Endothelial cell of umbilical vein (primary cell): ENCODE measurements around the gene SLC37A1.

Source experiments
- EZH2 ChIP-seq: IDR thresholded peaks from 2 replicates; pipeline ENCODE4 v1.6.1; 2012; ENCODE audit warnings: borderline replicate concordance, low read depth, mild to moderate bottlenecking, moderate library complexity, low read length, inconsistent platforms; ENCODE audit not compliant: severe bottlenecking
- FOS ChIP-seq: IDR thresholded peaks from 2 replicates; pipeline ENCODE4 v1.6.1; 2011; ENCODE audit warnings: mild to moderate bottlenecking, low read length, moderate library complexity, borderline replicate concordance; ENCODE audit not compliant: insufficient read depth
- GATA2 ChIP-seq: IDR thresholded peaks from 2 replicates; pipeline ENCODE4 v1.7.0; 2011; ENCODE audit warnings: low read depth, mild to moderate bottlenecking, moderate library complexity, mixed read lengths, low read length; ENCODE audit not compliant: insufficient read length, insufficient read depth
- JUN ChIP-seq: IDR thresholded peaks from 2 replicates; pipeline ENCODE4 v1.6.1; 2011; ENCODE audit warnings: borderline replicate concordance, low read depth; ENCODE audit not compliant: insufficient read length, insufficient read depth
- MYC ChIP-seq: IDR thresholded peaks from one replicate; pipeline ENCODE4 v1.6.1; 2011; ENCODE audit warnings: mild to moderate bottlenecking, low read depth, low read length
- POLR2A ChIP-seq: IDR thresholded peaks from 2 replicates; pipeline ENCODE4 v1.6.1; 2012; ENCODE audit warnings: low read depth, mild to moderate bottlenecking, control low read depth, low read length
- POLR2AphosphoS5 ChIP-seq: IDR thresholded peaks from 2 replicates; pipeline ENCODE4 v1.6.1; 2012; ENCODE audit warnings: low read depth, mild to moderate bottlenecking, control low read depth, low read length, moderate library complexity; ENCODE audit not compliant: insufficient read depth
- TF ChIP-seq, protein P1 (sequence below), 2 donors: IDR thresholded peaks; 1 replicate in 1 of 2; 2 replicates in 1 of 2; pipeline ENCODE4 v1.5.1; 2011; ENCODE audit warnings: low read length in 2 of 2, mild to moderate bottlenecking in 2 of 2, moderate library complexity in 2 of 2, control low read depth in 1 of 2, inconsistent platforms in 1 of 2, low read depth in 1 of 2; ENCODE audit not compliant: insufficient read depth in 1 of 2; ENCODE audit errors: extremely low read depth in 1 of 2
- TF ChIP-seq, protein P2 (sequence below): IDR thresholded peaks from 2 replicates; pipeline ENCODE4 v1.6.1; 2011; ENCODE audit not compliant: insufficient read depth, insufficient read length

DNA sequence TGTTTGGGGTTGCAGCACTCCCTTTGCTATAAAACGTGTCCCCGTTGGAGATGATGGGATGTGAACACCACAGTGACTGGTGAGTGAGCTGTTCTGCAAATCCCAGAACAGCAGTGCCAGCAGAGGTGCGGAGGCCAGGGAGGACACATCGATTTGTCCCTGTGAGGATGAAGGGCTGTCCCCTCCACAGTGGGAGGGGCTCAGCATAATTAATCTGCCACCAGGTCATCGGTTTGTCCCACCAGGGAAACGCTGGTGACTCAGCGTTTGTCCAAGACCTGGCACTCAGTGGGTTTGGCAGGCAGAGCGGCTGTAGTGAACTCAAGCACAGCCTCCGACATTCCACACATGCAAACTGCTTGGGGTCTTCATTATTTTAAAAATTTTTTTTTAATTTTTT, 117.0 kb downstream of the SLC37A1 start:
- TF ChIP-seq, protein P1, sequence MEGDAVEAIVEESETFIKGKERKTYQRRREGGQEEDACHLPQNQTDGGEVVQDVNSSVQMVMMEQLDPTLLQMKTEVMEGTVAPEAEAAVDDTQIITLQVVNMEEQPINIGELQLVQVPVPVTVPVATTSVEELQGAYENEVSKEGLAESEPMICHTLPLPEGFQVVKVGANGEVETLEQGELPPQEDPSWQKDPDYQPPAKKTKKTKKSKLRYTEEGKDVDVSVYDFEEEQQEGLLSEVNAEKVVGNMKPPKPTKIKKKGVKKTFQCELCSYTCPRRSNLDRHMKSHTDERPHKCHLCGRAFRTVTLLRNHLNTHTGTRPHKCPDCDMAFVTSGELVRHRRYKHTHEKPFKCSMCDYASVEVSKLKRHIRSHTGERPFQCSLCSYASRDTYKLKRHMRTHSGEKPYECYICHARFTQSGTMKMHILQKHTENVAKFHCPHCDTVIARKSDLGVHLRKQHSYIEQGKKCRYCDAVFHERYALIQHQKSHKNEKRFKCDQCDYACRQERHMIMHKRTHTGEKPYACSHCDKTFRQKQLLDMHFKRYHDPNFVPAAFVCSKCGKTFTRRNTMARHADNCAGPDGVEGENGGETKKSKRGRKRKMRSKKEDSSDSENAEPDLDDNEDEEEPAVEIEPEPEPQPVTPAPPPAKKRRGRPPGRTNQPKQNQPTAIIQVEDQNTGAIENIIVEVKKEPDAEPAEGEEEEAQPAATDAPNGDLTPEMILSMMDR (IDR thresholded peaks at IDR 0.05; ENCODE audit: extremely low read depth in 1 of 2, insufficient read depth in 1 of 2, low read depth in 1 of 2, low read length in 2 of 2), result no peak
- TF ChIP-seq EZH2 (no peak), POLR2AphosphoS5 (no peak), JUN (no peak), POLR2A (no peak), MYC (no peak), FOS (no peak), GATA2 (no peak)
- TF ChIP-seq, protein P2, sequence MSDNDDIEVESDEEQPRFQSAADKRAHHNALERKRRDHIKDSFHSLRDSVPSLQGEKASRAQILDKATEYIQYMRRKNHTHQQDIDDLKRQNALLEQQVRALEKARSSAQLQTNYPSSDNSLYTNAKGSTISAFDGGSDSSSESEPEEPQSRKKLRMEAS, result no peak
